GM21515 (cell line): Measurements from ENCODE around the gene TRAF3IP1.
"Not testable (repeated sequence)": the region's sequence is repeated elsewhere in the genome, so short reads cannot be mapped to it uniquely, and the experiment has no call there.

ENCODE experiments used
- ATAC-seq: cut with Tn5 transposase; IDR thresholded peaks from one replicate; pipeline ENCODE4 v1.9.1; 2021; ENCODE audit not compliant: unreplicated experiment

The TRAF3IP1 gene

DNA sequence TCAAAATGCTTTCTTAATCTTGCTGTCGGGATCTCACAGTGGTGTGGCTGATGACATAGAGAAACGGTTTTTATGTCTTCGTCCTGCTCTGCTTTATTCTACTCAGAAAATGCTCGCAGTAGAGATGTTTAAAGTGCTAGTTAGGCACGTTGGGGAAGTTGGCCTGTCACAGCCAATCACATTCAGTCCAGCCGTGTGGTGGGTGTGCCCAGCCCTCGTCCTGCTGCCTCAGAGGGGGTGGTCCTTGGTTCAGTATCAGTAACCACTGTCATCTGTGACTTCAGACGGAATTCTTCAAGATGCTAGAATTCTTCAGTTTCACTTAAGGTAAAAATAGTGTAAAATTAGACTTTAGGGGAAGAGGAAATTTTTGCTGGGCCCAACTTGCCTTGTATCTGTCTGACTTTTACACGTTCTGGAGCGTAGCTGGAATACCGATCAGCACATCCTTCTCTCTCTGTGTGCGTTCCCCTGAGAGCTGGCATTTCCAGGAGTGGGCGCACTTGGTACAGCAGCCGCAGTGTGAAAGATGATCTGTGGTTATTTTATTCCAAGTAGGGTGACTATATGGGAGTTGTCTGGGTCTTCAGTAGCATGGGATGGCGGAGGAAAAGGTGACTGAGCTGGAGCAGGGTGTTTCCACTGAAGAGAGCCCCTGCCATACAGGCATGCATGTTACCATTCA, 18.5 kb downstream of the TRAF3IP1 start:
- ATAC-seq = no peak

DNA sequence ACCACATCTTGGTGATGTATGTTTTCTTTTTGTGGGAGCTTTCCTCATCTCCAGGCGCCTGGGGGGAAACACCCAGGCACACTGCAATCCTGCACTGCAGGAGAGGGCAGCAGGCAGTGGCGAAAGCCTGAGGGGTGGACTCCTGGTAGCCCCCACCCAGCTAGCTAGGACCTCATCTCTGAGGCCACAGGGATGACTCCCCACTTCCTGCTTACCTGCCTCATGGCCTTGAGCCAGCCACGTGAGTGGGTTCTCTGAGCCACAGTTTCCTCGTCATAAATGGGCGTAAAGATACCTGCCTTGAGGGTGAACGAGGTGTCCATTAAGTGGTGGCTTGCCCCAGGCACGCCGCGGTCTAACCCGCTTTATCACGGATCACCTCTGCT, 19.1 kb downstream of the TRAF3IP1 start:
- no peak for ATAC-seq

DNA sequence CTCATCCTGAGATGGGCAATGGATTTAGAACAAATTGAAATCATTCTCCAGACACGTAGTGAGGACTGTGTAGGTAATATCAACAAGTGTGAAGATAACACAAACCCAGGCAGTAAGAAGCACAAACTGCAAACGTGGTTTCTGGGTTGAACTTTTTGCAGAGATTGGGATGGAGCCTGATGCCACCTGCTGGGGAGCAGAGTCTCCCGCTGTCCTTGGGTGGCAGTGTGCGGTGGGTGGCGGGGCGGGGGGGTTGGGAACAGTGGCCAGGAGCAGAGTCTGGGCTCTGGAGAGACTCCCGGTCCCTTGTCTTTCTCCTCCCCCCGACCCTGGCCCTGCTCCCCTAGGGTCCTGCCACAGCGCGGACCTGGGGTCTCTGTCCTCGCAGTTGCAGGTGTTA, 19.5 kb downstream of the TRAF3IP1 start:
- no peak for ATAC-seq

DNA sequence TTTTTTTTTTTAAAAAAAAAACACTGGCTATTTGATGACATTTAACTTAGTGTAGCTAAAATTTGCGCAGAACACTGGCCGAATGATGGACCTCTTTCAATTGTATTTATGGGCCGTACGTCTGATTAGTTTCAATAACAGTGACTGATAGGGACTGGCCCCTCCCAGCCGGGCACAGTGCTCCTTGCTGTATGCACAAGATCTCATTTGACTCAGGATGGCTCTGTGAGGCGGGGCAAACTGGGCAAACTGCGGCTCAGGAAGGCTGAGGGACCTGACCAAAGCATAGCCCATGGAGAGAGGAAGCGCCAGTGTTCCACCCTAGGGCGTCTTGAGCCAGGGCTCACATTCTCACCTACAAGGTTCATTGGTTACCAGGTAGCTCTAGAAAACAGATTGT, 21.2 kb downstream of the TRAF3IP1 start:
- ATAC-seq = no peak

GRCh38 chr2:238344035-238344434, 23.7 kb downstream of the TRAF3IP1 start:
- no peak for ATAC-seq

GRCh38 chr2:238344517-238344916, 24.2 kb downstream of the TRAF3IP1 start:
- ATAC-seq = no peak

DNA sequence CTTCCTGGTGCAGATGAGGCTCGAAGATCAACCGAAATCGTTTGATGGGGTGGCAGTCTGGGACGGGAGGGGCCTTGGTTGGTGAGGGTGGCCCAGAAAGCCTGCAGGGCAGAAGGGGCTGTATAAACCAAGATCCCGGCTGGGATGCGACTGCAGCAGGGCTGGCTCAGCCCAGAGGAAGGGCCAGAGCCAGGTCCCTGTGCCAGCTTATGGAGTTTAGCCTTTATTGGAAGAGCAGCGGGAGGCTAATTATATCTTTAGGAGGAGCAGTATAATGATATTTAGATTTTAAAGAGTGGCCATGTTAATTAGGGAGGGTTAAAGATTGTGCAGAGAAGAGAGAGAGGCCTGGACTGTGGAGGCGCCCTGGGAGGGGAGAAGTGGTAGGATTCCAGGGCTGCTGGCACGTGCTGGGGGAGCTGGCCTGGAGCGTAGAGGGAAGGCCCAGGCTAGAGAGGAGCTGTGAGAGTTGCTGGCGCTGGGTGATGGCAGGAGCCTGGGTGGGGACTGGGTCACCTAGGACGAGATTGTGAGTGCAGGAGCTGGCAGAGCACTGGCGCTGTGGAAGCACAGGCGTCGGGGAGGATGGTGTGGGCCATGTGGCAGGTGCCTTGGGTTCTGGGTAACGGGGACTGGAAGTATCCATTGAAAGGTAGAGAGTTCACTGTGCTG, 25.1 kb downstream of the TRAF3IP1 start:
- ATAC-seq = no peak

DNA sequence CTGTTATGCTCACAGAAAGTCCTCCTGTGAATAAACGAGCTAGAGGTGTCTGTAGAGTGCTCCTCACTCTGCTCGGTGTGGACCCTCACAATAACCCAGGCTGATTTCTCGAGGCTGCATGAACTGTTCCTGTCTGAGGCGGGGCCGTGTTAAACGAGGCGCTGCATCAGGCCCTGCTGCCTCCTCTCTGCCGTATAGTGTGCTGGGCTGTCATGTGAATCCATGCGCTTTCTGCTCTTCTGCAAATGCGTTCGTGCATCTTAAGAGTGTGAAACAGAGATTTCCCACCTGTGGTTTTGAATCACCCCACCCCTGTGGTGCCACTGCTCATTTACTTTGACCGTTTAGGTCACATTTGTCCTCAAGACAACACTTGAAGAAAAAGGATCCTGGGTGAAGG, 26.2 kb downstream of the TRAF3IP1 start:
- ATAC-seq = no peak

DNA sequence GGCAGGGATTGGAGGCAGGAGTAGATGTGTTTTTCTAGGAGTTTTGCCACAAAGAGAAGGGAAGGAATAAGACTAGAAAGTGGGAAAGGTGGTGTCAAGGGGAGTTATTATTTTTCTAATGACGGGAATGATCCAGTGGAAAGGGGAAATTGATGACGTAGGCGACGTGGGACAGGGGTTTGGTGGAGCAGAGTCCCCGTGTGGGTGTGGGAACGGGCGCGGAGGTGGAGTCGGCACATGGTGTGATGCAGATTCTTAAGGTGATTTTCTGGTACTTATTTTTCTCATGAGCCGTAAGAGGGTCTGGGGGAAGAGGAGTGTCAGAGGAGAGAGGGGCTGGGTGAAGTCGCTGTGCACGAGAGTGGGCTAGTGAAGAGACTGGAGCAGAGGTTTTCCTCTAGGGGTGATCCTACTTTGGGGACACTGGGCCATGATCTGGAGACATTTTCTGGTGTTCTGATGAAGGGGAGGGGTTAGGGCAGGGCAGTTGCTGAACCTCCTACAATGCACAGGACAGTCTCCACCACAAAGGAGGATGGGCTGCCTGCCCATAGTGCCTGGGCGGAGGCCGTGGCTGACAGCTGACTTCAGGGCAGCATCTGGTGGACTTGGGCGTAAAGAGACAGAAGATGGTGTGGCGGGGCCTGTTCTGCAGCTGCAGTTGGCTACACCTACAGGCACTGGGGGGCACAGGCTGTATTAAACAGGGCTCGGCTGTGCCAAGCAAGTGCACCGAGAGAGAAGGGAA, 30.0 kb downstream of the TRAF3IP1 start:
- no peak for ATAC-seq

DNA sequence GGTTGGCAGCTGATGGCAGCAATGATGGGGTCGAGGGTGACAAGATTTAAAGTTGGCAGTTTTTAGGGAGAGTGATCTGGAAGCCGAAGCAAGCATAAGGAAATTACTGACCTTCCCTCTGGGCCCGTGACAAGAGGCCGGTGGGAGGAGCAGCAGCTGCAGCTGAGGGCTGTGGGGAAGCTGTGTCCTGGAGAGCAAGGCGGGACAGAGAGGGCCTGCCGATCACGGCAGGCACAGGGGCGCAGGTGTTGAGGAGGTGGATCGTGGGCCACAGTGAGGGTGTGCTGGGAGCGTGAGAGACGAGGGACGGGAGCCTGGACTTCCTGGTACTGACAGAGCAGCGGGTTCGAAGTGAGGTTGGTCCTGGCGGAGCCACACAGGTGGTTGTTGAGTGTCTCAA, 31.0 kb downstream of the TRAF3IP1 start:
- ATAC-seq = no peak

DNA sequence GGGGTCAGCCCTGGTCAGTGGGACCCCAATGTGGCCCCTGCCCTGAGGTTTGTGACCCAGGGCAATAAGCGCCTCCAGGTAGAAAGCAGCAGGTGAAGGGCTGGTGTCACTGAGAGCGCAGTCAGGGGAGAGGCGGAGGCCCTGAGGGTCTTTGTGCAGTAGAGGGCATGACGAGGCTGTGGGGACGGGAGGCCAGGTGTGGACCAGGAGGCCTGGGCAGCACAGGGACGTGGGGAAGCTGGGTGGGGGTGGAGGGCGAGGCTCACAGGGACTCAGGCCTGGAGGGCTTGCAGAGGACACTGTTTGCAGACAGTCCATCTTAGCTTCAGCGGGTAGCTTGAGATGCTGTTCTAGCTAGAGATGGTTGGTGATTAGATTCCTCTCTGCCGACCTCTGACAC, 32.0 kb downstream of the TRAF3IP1 start:
- ATAC-seq = no peak

DNA sequence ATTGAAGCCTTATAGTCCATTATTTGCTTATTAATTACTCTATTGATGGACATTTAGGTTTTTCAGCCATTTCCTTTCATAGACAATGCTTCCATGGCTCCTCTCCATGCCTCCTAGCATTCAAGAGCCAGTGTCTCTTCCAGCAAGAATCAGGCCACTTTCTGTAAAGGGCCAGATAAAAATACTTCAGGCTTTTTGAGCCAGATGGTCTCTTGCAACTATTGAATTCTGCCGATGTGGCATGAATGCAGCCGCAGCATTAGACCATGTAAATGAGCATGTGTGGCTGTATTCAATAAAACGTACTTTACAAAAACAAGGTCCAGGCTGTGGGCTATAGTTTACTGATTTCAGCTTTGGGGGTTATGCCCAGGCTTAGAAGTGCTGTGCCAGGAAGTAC, 38.5 kb downstream of the TRAF3IP1 start:
- no peak for ATAC-seq

GRCh38 chr2:238359403-238359802, 39.1 kb downstream of the TRAF3IP1 start:
- no peak for ATAC-seq

GRCh38 chr2:238361877-238362276, 41.6 kb downstream of the TRAF3IP1 start:
- no peak for ATAC-seq

DNA sequence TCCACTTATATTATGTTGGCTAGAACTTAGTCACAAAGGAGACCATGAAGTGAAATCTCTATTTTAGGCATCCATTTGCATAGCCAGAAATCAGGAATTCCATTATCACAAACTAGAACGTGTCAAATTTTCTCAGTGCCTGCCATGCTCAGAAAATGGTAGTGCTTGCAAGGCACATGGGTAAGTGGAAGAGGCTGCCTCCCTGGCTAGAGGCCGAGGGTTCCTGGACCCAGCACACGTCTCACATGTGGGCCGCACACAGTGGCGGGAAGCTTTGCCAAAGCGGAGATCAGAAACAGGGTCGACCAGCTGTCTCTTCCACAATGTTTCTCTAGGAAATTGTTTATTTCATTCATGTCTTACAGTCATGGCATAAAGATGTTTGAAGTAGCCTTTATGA, 42.3 kb downstream of the TRAF3IP1 start:
- ATAC-seq = no peak

GRCh38 chr2:238369591-238370040, 49.3 kb downstream of the TRAF3IP1 start:
- ATAC-seq = no peak

GRCh38 chr2:238370094-238370822, 49.9 kb downstream of the TRAF3IP1 start:
- ATAC-seq = no peak

DNA sequence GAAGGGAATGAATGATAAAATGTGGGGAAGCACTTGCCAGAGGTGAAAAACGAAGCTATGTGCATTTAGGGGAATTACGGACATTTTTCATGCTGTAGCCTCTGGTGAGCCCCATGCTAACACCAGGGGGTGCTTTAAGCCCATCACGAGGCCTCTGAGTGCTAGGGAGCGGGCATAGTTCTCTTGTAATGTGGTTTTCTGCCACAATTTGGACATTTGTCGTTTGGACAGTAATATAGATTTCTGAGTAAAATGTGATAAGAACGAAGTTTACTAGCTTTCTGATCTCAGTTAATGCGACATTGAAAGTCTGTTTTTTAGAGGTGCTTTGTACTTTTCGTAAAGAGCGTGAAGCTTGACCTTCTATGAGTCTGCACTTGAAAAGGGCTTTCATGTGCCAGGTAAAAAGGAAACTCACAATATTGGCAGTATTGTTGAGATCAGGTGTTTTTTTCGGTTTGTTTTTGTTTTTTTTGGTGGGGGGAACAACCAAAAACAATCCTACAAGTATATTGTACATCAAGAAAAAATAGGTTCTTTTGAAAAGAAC, 50.6 kb downstream of the TRAF3IP1 start:
- ATAC-seq = no peak

DNA sequence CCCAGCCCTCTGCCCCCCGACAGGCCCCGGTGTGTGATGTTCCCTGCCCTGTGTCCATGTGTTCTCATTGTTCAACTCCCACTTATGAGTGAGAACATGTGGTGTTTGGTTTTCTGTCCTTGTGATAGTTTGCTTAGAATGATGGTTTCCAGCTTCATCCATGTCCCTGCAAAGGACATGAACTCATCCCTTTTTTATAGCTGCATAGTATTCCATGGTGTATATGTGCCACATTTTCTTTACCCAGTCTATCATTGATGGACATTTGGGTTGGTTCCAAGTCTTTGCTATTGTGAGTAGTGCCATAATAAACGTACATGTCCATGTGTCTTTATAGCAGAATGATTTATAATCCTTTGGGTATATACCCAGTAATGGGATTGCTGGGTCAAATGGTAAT, 52.0 kb downstream of the TRAF3IP1 start:
- ATAC-seq = not testable (repeated sequence)

DNA sequence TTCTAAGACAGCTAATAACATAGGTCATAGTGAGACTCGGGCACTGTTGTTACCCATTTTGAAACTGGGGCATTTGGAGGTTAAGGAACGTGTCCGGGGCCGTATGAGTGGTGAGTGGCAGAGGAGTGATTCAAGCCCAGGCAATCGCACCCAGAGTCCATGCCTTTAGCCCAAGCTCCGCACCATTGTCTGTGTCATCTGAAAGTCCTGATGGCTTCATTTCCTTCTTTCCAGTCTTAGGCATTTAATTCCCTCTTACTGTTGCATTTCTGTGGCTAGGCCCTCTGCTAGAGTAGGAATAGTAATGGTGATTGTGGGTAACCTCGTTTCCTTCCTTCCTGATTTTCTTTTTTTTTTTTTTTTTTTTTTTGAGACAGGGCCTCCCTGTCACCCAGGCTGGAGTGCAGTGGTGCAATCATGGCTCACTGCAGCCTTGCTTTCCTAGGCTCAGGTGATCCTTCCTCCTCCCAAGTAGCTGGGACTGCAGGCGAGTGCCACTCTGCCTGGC, 56.6 kb downstream of the TRAF3IP1 start:
- no peak for ATAC-seq
